ENCODE results near the gene KLHL14.
"Not testable (repeated sequence)": the region's sequence is repeated elsewhere in the genome, so short reads cannot be mapped to it uniquely, and the experiment has no call there.

Gene KLHL14

GRCh38 chr18:32714571-32715148 is 58.2 kb downstream of the KLHL14 start:
- no peak for DNase-seq

- no peak for DNase-seq
Observed at GRCh38 chr18:32712860-32713259, 60.0 kb downstream of the KLHL14 start.

GRCh38 chr18:32711862-32712261 is 61.0 kb downstream of the KLHL14 start:
- DNase-seq = no peak

- DNase-seq = no peak
Observed at GRCh38 chr18:32707586-32707985, 65.2 kb downstream of the KLHL14 start.

- DNase-seq = no peak
Observed at GRCh38 chr18:32707147-32707546, 65.7 kb downstream of the KLHL14 start.

- no peak for DNase-seq
Observed at GRCh38 chr18:32701313-32701712, 71.5 kb downstream of the KLHL14 start.

GRCh38 chr18:32698153-32698552 is 74.7 kb downstream of the KLHL14 start:
- no peak for DNase-seq

- DNase-seq = no peak
Observed at GRCh38 chr18:32696376-32696775, 76.4 kb downstream of the KLHL14 start.

GRCh38 chr18:32695534-32695933 is 77.3 kb downstream of the KLHL14 start:
- DNase-seq = no peak

- no peak for DNase-seq
Observed at GRCh38 chr18:32688821-32689220, 84.0 kb downstream of the KLHL14 start.

GRCh38 chr18:32684940-32685339 is 87.9 kb downstream of the KLHL14 start:
- no peak for DNase-seq

GRCh38 chr18:32684096-32684495 is 88.7 kb downstream of the KLHL14 start:
- no peak for DNase-seq

- no peak for DNase-seq
Observed at GRCh38 chr18:32683044-32683443, 89.8 kb downstream of the KLHL14 start.

- DNase-seq = no peak
Observed at GRCh38 chr18:32677578-32677977, 95.2 kb downstream of the KLHL14 start.

- DNase-seq = no peak
Observed at GRCh38 chr18:32674491-32674890, 98.3 kb downstream of the KLHL14 start.

GRCh38 chr18:32672398-32672797 is 100.4 kb downstream of the KLHL14 start:
- DNase-seq = no peak

GRCh38 chr18:32670727-32671126 is 102.1 kb downstream of the KLHL14 start:
- no peak for DNase-seq

GRCh38 chr18:32669549-32670165 is 103.2 kb downstream of the KLHL14 start:
- DNase-seq = no peak

- no peak for DNase-seq
Observed at GRCh38 chr18:32668956-32669355, 103.9 kb downstream of the KLHL14 start.

GRCh38 chr18:32661486-32662299 is 111.1 kb downstream of the KLHL14 start:
- no peak for DNase-seq

GRCh38 chr18:32654507-32654906 is 118.3 kb downstream of the KLHL14 start:
- DNase-seq = not testable (repeated sequence)

- not testable (repeated sequence) for DNase-seq
Observed at GRCh38 chr18:32637659-32638058, 135.2 kb downstream of the KLHL14 start.

- no peak for DNase-seq
Observed at GRCh38 chr18:32637226-32637625, 135.6 kb downstream of the KLHL14 start.

- no peak for DNase-seq
Observed at GRCh38 chr18:32634876-32635431, 137.9 kb downstream of the KLHL14 start.
